GM18526 (cell line): Measurements from ENCODE around the gene PIP5K1B.

Source experiments
- POLR2A ChIP-seq: IDR thresholded peaks from 3 replicates; pipeline ENCODE4 v1.6.1; 2011; ENCODE audit not compliant: insufficient read length; ENCODE audit errors: extremely low read depth

PIP5K1B gene

DNA sequence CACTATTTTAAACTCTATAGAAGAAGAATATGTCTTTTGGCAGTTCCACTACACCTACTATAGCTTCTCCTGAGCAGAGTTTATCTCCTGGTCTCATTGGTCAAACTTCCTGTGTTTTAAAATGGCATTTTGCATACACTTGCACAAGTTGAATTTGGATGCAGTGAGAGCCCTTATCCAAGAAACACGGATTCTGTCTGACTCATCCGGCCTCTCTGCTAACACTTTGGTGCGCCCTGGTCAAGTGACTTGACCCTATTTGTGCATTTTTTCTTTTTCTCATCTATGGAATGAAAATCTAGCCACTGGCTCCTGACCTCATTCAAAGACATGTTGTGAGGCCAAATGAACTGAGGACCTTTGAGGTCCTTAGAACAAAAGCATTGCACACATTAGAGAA, 20.0 kb downstream of the PIP5K1B start:
- TF ChIP-seq POLR2A: no peak

- TF ChIP-seq POLR2A: no peak
Observed at GRCh38 chr9:68726489-68726888, 21.4 kb downstream of the PIP5K1B start.

- no peak for TF ChIP-seq POLR2A
Observed at GRCh38 chr9:68727636-68728035, 22.6 kb downstream of the PIP5K1B start.

GRCh38 chr9:68728731-68729130, 23.7 kb downstream of the PIP5K1B start:
- TF ChIP-seq POLR2A: no peak

DNA sequence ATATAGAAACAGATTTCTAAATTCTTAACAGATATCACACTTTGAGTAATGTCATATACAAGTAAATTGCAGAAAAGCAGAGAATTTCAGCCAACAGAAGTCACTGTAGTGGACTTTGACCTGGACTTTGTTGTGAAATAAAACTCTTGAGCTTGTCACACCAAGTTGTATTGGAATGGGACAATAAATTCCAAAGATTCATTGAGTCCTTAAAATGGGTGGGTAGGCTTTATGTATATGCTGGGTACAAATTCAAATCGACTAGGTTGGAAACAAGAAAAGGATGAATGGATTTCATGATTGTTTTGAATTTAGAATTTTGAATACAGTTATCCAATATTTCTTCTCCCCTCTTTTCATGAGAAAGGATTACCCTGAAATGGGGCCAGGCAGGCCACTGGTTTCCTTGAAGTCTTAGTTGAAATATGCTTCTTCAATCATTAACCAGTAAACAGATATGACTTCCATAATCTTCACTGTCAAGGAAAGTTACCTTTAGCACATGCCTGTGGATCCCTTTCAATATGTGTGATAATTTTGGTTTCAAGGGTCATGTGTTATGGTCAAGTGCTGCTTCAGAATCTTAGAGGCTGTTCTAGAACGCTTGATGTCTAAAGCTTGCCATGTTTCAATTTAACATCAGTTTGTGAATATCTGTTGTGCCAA, 25.7 kb downstream of the PIP5K1B start:
- no peak for TF ChIP-seq POLR2A

GRCh38 chr9:68731857-68732256, 26.8 kb downstream of the PIP5K1B start:
- no peak for TF ChIP-seq POLR2A

DNA sequence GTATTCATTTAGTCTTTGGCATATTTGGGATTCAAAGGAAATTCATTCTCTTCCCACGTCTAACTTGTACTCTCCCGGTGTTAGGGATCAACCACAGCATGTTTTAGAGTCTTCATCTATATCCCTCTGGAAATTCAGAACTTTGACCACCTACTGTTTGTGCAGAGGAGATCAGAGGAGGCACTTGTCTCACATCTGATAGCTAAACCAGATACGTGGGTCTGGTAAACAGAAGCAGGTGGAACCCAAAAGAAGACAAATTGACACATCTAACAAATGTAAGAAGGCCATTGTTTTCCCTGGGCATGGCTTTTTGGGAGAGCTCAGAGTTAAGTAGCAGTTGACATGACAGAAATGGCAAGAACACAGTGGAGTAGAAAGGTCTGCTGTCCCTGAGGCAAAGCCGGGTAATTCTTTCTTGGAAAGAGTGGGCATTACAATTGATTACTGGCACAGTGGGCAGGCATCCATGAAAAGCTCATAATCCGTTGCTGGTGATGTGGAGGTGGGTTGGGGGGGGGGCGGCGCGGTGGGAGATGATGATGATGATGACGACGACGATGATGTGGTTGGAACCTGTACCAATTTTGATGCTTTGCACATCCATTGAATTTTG, 27.5 kb downstream of the PIP5K1B start:
- TF ChIP-seq POLR2A: no peak

DNA sequence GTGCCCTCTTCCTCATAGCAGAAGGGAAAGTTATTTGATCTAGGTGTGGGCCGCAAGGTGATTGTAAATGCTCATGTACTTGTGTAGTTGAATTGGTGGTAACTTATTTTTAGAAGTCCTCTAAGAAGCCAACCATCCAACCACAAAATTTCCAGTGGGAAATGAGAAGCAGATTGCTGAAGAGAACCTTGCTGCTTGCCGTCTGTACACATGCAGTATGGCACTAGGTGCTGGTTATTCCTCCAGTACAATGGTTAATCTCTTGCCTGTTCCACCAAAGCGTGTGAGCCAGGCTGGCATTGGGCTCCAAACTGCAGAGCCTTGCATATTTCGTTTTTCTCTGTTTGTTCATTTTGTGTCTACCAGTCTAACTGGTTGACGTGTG, 28.0 kb downstream of the PIP5K1B start:
- TF ChIP-seq POLR2A: no peak

GRCh38 chr9:68738358-68738757, 33.3 kb downstream of the PIP5K1B start:
- no peak for TF ChIP-seq POLR2A

- no peak for TF ChIP-seq POLR2A
Observed at GRCh38 chr9:68739621-68740174, 34.7 kb downstream of the PIP5K1B start.

- TF ChIP-seq POLR2A: no peak
Observed at GRCh38 chr9:68740561-68740960, 35.5 kb downstream of the PIP5K1B start.

DNA sequence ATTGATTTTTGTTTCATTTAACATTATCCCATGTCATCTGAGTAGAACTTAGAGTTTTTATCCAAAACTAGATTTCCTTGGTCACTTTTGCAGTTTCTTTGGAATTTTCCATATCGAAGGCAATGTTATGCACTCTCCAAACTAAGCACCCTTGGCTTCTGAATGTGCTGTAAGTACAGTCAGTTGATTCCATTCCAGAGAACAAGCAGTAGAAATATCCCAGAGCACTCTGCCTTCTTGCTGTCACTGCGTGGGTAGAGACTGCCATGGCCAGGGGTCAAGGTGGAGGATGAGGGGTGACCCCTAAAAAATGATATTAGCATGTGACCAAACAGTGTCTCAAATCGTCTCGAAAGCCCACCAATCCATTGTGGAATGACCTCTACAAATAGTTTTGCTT, 36.2 kb downstream of the PIP5K1B start:
- TF ChIP-seq POLR2A: no peak

GRCh38 chr9:68741704-68742332, 36.8 kb downstream of the PIP5K1B start:
- TF ChIP-seq POLR2A: no peak

- no peak for TF ChIP-seq POLR2A
Observed at GRCh38 chr9:68742333-68742730, 37.3 kb downstream of the PIP5K1B start.

DNA sequence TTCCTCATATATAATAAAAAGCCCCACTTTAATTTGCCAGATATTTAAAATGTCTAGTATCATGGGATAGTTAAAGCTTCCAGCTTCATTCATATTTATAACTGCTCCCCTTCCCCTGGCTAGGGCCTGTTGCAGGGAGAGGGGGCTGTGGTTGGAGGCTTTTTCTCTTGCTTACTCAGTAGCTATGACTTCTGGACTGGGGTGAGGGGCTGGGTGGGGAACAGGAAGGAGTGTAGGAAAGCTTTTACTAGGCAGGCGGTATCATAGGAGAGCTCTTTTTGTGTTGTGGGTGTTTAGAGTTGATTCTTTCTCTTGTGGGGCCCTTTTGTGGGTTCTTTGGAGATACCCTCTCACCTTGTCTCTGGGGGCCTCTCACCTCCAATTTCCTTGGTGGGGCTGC, 39.4 kb downstream of the PIP5K1B start:
- no peak for TF ChIP-seq POLR2A

DNA sequence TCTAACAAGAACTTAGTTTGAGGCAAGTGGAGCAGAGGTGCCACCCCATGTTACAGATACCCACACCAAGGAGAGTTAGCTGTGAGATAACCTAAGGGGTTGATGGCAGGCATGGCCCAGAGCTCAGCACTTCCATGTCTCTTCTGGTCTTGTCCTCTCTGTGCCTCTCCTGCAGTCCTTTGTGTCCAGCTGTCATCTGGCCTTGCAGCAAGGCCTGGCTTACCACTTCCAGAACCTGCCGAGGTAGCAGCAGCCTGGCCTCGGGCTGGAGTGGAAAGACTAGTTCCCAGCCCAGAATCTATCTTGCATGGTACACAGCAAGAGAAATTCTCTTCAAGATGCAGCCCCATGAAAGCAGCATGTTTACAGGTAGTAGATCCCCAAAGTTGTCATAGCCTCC, 41.5 kb downstream of the PIP5K1B start:
- TF ChIP-seq POLR2A: no peak
